Left ventricle myocardium inferior (tissue), 1 donor: Measurements from ENCODE around the gene TAF15. TPM values are rescaled to one million over a fixed set of nuclear protein-coding genes. Genes with fewer than 3 reads are reported as not detected.

Source experiments
- DNase-seq: peaks from one replicate; pipeline ENCODE4 v3.0.0-alpha.2; 2020
- H3K27ac ChIP-seq: fragments of 200-600 bp; replicated peaks from 2 replicates; pipeline ENCODE4 v1.8.0; 2021
- H3K27me3 ChIP-seq: fragments of 200-600 bp; 2 replicates; pipeline ENCODE4 v1.8.0; 2021; ENCODE audit warnings: low read depth
- H3K36me3 ChIP-seq: fragments of 200-600 bp; 2 replicates; pipeline ENCODE4 v1.8.0; 2021
- H3K4me1 ChIP-seq: fragments of 200-600 bp; 2 replicates; pipeline ENCODE4 v1.8.0; 2021
- H3K4me3 ChIP-seq: fragments of 200-600 bp; 2 replicates; pipeline ENCODE4 v1.8.0; 2021; ENCODE audit warnings: mild to moderate bottlenecking, moderate library complexity
- H3K9me3 ChIP-seq: fragments of 200-600 bp; replicated peaks from 2 replicates; pipeline ENCODE4 v1.8.0; 2021
- intact Hi-C: fragments of 100-400 bp; cut with micrococcal nuclease; formaldehyde crosslinking; loops from one replicate; pipeline ENCODE4 v1.11.0; 2022
- total RNA-seq: library from RNA; stranded (reverse); fragmentation: NEBNext Ultra II Directional; extraction: Animal tissue kit (Norgen Biotek cat#: 25700); gene quantifications from one replicate; pipeline ENCODE4 v1.2.1, GENCODE V29; 2021
- TF ChIP-seq, protein P1 (sequence below): fragments of 200-600 bp; IDR thresholded peaks from 2 replicates; pipeline ENCODE4 v1.8.0; 2021; ENCODE audit warnings: antibody characterized with exemption, mild to moderate bottlenecking, borderline replicate concordance
- donor health status: DM: no; HTN: yes; CAD: no; lungs with severe emphysema.

The TAF15 gene
- total RNA-seq, 1 donor from 2014 or later: 113 TPM

DNA sequence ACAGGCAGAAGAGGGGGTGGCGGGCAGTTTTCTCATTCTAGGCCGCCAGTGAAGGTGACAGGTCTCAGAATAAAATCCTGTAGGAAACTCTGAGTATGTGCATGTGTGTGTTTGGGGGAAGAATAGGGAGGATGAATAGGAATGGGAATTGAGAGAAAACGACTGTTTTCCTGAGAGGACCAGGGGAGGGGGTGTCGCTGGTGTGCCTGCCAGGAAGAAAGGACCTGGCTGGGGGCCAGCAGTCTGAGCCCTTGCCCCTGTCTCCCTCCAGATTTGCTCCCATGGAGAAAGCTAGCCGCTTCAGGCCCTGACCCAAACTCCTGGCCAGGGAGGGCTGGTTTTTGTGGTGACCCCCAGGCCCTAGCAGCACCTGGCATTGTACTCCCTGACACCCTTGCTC lies 34.2 kb upstream of the TAF15 start:
- H3K27ac ChIP-seq: no peak overlapping the region

DNA sequence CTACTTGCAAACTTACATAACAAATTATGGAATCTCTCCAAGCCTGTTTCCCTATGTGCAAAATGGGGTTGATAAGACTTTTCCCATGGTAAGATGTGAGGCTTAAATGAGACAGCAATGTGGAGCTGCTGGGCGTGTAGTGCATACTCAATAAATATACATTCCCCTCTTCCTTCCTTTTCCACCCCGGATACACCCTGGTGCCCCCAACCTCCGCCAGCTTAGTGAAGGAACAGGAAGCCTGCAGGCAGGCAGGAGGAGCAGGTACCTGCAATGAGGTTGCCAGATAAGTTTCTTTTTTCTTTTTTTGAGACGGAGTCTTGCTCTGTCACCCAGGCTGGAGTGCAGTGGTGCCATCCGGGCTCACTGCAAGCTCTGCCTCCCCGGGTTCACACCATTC lies 33.7 kb upstream of the TAF15 start:
- intact Hi-C loops: no loop called here
- DNase-seq: no peak
- Histone ChIP-seq H3K4me1 (peaks cover 22% of the 10 kb centered on the region), H3K36me3 (no peaks in the 10 kb centered on the region), H3K4me3 (no peak overlapping the region), H3K9me3 (no peaks in the 10 kb centered on the region), H3K27ac (no peak overlapping the region), H3K27me3 (no peaks in the 10 kb centered on the region)
- TF ChIP-seq, protein P1, sequence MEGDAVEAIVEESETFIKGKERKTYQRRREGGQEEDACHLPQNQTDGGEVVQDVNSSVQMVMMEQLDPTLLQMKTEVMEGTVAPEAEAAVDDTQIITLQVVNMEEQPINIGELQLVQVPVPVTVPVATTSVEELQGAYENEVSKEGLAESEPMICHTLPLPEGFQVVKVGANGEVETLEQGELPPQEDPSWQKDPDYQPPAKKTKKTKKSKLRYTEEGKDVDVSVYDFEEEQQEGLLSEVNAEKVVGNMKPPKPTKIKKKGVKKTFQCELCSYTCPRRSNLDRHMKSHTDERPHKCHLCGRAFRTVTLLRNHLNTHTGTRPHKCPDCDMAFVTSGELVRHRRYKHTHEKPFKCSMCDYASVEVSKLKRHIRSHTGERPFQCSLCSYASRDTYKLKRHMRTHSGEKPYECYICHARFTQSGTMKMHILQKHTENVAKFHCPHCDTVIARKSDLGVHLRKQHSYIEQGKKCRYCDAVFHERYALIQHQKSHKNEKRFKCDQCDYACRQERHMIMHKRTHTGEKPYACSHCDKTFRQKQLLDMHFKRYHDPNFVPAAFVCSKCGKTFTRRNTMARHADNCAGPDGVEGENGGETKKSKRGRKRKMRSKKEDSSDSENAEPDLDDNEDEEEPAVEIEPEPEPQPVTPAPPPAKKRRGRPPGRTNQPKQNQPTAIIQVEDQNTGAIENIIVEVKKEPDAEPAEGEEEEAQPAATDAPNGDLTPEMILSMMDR: no peak

More for the DNA sequence above, 34.2 kb upstream of the TAF15 start:
- Histone ChIP-seq H3K4me1 (peaks cover 22% of the 10 kb centered on the region), H3K36me3 (no peaks in the 10 kb centered on the region), H3K27me3 (no peaks in the 10 kb centered on the region), H3K4me3 (no peak overlapping the region), H3K9me3 (no peaks in the 10 kb centered on the region)
- intact Hi-C loops: no loop called here
- DNase-seq: no peak
- TF ChIP-seq, protein P1: no peak

DNA sequence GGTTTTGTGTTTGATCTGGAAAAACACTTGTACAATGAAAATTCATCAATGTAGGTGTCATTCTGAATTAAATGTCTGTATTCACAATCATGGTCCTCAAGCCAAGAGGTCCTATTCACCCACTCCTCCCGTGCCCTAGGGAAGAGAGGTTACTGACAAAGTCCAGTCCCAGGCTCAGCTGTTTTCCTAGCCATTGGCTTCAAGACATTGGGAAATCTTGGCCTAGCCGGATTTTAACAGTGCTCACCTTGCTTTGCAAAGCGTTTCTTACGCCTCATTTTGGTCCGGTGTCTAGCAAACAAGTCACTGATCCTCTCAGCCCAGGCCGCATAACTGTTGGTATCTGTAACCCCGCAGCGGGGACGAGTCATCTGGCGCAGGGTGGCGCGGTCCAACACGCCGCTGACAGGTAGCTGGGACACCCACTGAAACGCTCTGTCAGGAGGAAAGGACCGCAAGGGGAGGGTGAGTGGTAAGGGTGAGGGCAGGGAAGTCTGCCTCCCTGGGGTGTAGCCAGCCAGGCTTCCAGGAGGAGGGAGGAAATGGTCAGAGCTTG lies 30.6 kb upstream of the TAF15 start:
- intact Hi-C loops: no loop called here
- H3K27me3 ChIP-seq: no peaks in the 10 kb centered on the region
- DNase-seq: no peak

DNA sequence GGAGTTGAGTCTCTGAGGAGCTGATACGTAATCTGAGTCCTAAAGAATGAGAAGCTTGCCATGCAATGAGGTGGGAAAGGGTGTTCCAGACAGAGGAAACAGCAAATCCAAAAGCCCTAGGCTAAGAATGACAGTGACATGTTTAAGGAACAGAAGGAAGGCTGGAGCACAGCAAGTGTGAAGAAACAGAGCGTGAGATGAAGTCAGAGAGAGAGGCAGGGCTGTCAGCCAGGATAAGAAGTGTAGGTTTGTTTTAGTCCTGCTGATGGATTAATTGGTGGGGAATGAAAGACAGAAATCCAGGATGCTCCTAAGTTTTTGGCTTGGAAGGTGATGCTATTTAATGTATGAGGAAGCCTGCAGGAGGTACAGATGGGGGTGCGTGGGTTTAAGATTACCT lies 28.3 kb upstream of the TAF15 start:
- no peak for DNase-seq
- Histone ChIP-seq H3K4me1 (peaks cover 21% of the 10 kb centered on the region), H3K27ac (no peak overlapping the region), H3K27me3 (no peaks in the 10 kb centered on the region), H3K36me3 (no peaks in the 10 kb centered on the region), H3K9me3 (no peaks in the 10 kb centered on the region), H3K4me3 (no peak overlapping the region)
- TF ChIP-seq, protein P1: no peak
- intact Hi-C loops: no loop called here

More for the DNA sequence above, 30.6 kb upstream of the TAF15 start:
- Histone ChIP-seq H3K4me1 (peaks cover 36% of the 10 kb centered on the region), H3K4me3 (no peak overlapping the region), H3K36me3 (no peaks in the 10 kb centered on the region), H3K9me3 (no peaks in the 10 kb centered on the region), H3K27ac (peak overlapping the region; percentile 19)
- TF ChIP-seq, protein P1: no peak

DNA sequence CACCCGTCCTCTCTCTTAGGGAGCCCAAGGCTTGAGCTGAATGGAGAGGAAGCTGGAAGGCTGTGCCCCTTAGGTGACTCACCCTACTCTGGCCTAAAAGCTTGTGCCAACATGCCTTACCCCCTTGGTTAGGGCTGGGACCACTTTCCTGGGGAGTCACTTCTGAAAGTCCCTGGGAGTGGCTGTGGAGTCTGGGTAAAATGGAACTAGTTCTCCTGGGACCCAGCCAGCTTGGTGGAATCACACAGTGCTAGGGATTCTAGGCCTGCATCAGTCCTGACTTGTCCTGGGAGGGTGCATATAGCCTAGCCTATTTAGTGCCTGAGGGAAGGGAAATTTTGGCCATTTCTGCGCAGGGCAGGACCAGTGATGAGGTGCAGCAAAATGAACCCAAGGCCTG lies 24.4 kb upstream of the TAF15 start:
- intact Hi-C loops: no loop called here
- Histone ChIP-seq H3K4me1 (peaks cover 21% of the 10 kb centered on the region), H3K27ac (no peak overlapping the region), H3K9me3 (no peaks in the 10 kb centered on the region), H3K4me3 (no peak overlapping the region), H3K36me3 (no peaks in the 10 kb centered on the region), H3K27me3 (no peaks in the 10 kb centered on the region)
- TF ChIP-seq, protein P1: no peak
- DNase-seq: no peak
